HG03066 (cell line): ENCODE results near the gene SPATA1.

Experiments
- ATAC-seq: cut with Tn5 transposase; IDR thresholded peaks from one replicate; pipeline ENCODE4 v1.9.1; 2021; ENCODE audit warnings: low read depth; ENCODE audit not compliant: unreplicated experiment

SPATA1 gene, protein sequence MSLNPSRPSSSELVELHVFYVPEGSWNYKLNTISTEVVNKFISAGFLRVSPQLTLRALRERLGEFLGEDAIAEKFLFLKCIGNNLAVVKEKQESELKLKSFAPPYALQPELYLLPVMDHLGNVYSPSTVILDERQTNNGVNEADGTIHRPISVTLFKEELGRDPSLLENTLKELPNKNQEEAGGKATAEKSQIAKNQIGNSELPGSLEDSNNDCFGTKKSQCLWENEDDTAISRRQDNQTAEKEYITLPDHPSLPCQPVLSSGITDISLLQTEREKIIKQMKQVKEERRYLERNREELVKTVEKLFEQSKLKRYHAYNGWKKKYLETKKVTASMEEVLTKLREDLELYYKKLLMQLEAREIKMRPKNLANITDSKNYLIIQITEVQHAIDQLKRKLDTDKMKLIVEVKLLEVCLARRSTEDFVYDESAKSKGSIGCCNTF

DNA sequence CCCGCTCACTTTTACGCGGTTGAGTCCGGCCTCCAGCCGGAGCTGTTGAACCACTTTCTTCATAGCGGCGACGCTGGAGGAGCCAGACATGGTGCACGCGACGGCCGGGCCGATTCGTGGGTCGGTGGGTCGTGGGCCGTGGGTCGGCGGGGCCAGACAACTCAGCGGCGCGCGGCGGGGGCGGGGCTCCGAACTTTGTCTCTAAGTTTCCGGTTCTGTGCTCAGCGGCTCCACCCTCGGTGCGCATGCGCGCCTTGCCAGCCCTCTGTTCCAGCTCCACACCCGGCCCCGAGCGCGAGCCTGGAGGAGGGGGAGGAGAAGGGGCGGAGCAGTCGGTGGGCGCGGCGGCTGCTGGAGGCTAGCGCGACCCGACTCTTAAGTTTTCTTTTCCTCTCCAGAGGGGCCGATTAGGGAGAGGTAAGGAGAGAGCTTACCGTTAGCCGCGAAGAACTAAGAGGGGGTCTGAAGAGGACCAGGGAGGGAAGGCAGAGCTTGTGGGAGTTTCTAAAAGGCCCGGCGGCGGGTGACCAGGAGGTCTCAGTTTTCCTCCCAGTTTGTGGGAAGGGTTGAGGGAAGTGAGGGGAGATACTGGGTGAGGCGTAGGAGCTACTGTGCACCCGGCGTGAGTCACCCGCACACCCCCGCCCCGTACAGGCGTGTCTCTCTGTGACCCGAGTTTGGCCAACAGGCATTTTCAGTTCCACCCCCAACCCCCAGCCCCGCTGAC is at the start of gene SPATA1, which contains the start of gene GNG5:
Gene SPATA1 (plus strand): TSS at position 385 of the 727 bp plus-strand sequence. CDS start 9,974 bp downstream, outside the sequence.
Gene GNG5 (minus strand): TSS at position 580 of the 727 bp plus-strand sequence. CDS start 490 bp downstream, at position 90.
- ATAC-seq = peak; percentile 83

GRCh38 chr1:84462118-84462517 is 44.1 kb upstream of the SPATA1 start:
- no peak for ATAC-seq

GRCh38 chr1:84467298-84467697 is 38.9 kb upstream of the SPATA1 start:
- no peak for ATAC-seq

DNA sequence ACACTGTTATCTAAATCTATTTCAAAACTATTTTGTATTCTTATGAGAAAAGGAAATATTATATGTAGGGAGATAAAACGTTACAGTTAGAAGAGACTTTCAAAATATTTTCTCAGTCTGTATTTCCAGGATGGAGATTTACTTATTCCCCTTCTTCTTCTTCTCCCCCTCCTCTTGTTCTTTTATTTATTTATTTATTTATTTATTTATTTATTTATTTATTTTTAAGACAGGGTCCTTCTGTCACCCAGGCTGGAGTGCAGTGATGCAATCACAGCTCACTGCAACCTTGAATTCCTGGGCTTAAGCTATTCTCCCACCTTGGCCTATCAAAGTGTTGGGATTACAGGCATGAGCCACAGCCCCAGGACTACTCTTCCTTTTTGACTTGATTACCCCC is 30.0 kb upstream of the SPATA1 start:
- ATAC-seq = no peak

GRCh38 chr1:84478876-84479868 is 27.0 kb upstream of the SPATA1 start, which contains the start of gene RPF1:
RPF1 (plus strand) TSS chr1:84479266; CDS start chr1:84479282, 16 bp downstream.
- peak; percentile 96 for ATAC-seq

DNA sequence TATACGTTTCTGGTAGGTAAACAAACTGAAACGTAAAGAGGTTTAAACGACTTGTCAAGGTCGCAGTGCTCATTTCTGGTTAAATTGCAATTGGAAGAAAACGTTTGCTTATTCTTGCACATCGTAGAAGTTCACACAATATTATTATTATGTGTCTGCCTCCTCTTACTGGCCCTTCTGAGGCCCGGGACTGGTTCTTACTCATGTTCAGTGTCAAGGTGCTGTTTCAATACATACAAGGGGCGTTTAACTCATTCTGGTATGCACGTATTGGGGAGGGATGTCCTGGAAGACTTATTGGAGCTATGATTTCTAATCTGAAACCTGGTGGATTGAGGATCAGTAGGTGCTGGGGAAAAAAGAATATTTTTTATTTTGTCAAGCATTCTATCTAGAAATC is 26.2 kb upstream of the SPATA1 start:
- ATAC-seq = peak; percentile 25

- ATAC-seq = no peak
Observed at GRCh38 chr1:84480650-84481049, 25.5 kb upstream of the SPATA1 start.

DNA sequence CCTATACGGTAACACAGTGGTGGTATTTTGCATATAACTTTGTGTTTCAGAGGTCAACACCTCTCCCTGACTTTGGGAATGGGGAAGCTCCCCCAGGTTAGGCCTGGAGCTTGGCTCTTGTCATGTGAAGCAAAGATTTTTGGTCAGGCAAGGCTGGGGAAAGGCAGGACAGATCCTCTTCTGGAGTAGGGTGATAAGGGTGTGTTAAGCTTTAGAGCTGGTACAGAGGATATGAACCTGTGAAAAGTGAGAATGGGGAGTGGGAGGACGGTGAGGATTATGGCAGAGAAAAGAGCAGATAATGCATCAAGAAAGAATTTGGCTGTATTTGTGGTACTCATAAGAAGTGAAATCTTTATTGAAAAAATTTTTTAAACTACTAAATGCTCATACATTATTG is 24.9 kb upstream of the SPATA1 start:
- ATAC-seq = no peak

DNA sequence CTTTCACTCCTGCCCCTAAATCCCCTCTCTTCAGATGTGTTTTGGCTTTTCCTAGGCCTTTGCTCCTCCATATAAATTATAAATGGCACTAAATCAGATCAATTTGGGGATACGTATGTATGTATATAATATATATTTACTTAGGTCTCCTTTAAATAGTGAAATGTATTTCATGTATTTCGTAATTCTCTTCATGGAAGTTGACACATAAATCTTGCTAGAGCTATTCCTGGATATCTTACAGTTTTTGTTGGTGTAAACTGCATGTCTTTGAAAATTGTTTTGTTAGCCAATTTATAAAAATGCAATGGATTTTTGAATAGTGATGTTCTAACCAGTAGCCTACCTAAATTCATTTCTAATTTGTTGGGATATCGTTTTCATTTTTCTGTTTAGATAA is 18.1 kb upstream of the SPATA1 start:
- ATAC-seq = no peak

DNA sequence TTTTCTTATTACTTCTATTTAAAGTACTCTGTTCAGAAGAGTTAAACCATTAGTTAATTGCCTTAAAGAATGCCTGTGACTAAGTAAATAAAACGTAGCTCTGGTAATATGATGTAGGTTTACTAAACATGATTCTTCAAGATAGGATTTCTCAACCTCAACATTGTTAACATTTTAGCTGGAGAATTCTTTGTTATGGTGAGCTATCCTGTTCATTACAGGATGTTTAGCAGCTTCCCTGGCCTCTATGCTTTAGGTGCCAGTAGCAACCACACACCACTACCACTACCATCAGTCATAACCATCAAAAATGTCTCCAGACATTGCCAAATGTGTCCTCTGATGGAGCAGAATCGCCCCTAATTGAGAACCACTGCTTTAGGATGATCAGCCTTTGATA is 16.4 kb upstream of the SPATA1 start:
- ATAC-seq = no peak

GRCh38 chr1:84492726-84493125 is 13.5 kb upstream of the SPATA1 start:
- no peak for ATAC-seq

- ATAC-seq = no peak
Observed at GRCh38 chr1:84493747-84494146, 12.4 kb upstream of the SPATA1 start.

GRCh38 chr1:84496498-84496897 is 9.7 kb upstream of the SPATA1 start:
- ATAC-seq = no peak

DNA sequence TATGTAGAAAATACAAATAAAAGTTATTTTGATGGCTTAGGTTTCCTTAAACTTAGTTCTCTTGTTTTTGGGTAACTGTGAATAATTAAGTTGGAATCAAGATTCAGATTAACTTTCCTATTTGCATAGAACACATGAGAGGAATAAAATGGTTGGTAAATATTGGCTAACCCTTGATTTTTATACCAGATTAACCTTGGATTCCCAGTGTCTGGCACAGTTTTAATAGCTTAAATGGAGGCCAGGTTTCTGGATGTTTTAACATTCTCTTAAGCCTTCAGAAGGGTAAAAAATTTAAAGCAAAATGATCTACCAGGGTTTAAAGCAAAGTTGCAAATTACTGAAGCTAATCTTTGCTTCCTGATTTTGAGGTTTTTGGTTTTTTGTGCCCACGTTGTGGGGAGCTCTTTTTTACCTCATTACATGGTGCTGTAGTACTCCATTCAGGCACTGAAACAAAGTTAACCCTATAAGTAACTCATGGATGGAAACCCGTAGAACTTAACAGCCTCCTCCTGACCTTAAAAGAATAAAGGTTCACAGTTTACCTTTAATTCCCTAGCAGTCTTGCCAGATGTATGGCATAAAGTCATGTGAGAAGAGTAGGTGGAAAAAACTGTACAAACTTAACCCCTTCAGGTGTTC is 8.4 kb upstream of the SPATA1 start:
- ATAC-seq = no peak

- no peak for ATAC-seq
Observed at GRCh38 chr1:84502927-84503326, 3.3 kb upstream of the SPATA1 start.

GRCh38 chr1:84504580-84505492 is 1.4 kb upstream of the SPATA1 start:
- no peak for ATAC-seq

DNA sequence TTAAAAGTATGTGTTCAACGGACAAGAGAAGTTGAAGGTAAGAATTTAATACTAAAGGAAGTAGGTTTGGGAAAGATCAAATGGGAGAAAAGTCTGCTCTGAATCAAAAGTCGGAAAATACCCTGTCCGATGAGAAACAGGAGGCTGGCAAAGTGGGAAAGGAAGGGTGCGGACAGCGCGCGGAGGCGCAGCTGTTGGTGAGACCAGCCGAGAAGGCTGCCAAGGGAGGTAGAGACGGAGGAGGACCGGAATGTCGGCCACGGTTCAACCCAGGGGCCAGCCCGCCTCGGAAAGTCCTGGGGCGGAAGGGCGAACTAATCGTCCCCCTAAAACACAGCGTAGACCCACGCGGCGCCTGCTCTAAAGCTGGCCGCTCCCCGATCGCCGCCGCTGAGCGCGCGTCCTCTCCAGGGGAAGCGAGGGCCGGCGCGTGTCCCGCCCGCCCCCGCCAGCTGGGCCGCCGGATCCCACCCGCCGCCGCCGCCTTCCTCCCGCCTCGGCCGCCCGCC is 639 bp upstream of the SPATA1 start:
- ATAC-seq = peak; percentile 39

- ATAC-seq = no peak
Observed at GRCh38 chr1:84506729-84507453, 705 bp downstream of the SPATA1 start.
